Amniotic epithelial cell (primary cell): ENCODE data around the gene KIAA0930.

Experiments used
- DNase-seq: peaks from one replicate; pipeline ENCODE4 v3.0.0-alpha.2; 2010; ENCODE audit warnings: low read depth

KIAA0930 gene

GRCh38 chr22:45216133-45217003, 24.3 kb downstream of the KIAA0930 start:
- peak; percentile 52 for DNase-seq

- peak; percentile 53 for DNase-seq
Measured at GRCh38 chr22:45212992-45213751, 27.5 kb downstream of the KIAA0930 start.

- DNase-seq = peak; percentile 76
Measured at GRCh38 chr22:45212306-45212709, 28.4 kb downstream of the KIAA0930 start.

GRCh38 chr22:45211848-45212247, 28.8 kb downstream of the KIAA0930 start:
- DNase-seq = no peak

- no peak for DNase-seq
Measured at GRCh38 chr22:45211435-45211834, 29.3 kb downstream of the KIAA0930 start.

GRCh38 chr22:45210991-45211390, 29.7 kb downstream of the KIAA0930 start:
- DNase-seq = no peak

GRCh38 chr22:45210577-45210976, 30.1 kb downstream of the KIAA0930 start:
- no peak for DNase-seq

- DNase-seq = no peak
Measured at GRCh38 chr22:45210174-45210573, 30.5 kb downstream of the KIAA0930 start.

- DNase-seq = peak; percentile 71
Measured at GRCh38 chr22:45208993-45209838, 31.5 kb downstream of the KIAA0930 start.

GRCh38 chr22:45208696-45208992, 32.0 kb downstream of the KIAA0930 start:
- DNase-seq = no peak

GRCh38 chr22:45207981-45208664, 32.6 kb downstream of the KIAA0930 start:
- peak; percentile 20 for DNase-seq

GRCh38 chr22:45207533-45207932, 33.2 kb downstream of the KIAA0930 start:
- no peak for DNase-seq

GRCh38 chr22:45206233-45206632, 34.5 kb downstream of the KIAA0930 start:
- no peak for DNase-seq

- DNase-seq = no peak
Measured at GRCh38 chr22:45205276-45205925, 35.3 kb downstream of the KIAA0930 start.

GRCh38 chr22:45204819-45205218, 35.9 kb downstream of the KIAA0930 start:
- peak; percentile 29 for DNase-seq

GRCh38 chr22:45204241-45204640, 36.5 kb downstream of the KIAA0930 start:
- DNase-seq = no peak

- no peak for DNase-seq
Measured at GRCh38 chr22:45203150-45203951, 37.3 kb downstream of the KIAA0930 start.

GRCh38 chr22:45202333-45203149, 38.2 kb downstream of the KIAA0930 start:
- DNase-seq = peak; percentile 66

GRCh38 chr22:45201678-45202332, 38.9 kb downstream of the KIAA0930 start:
- DNase-seq = peak; percentile 100
